ENCODE measurements around the gene FBRSL1. TPM values are rescaled to one million over a fixed set of nuclear protein-coding genes. Genes with fewer than 3 reads are reported as not detected.
A peak's percentile ranks its signal among the peaks of the same experiment; 100 is the strongest.

FBRSL1 gene
- total RNA-seq, 1 experiment from 2014 or later, result 96.1 TPM

- no peak overlapping the region for H3K4me3 ChIP-seq (ENCODE audit: low read depth, low read length)
- no peak for TF ChIP-seq CTCF (IDR thresholded peaks at IDR 0.05; ENCODE audit: insufficient read depth in 1 of 2, low read depth in 1 of 2, low read length in 1 of 2, severe bottlenecking in 1 of 2, unreplicated experiment in 1 of 2)
- no peaks in the 10 kb centered on the region for H3K9me3 ChIP-seq
- intact Hi-C loops (cut with micrococcal nuclease; ENCODE audit: unreplicated experiment), result no loop called here
- no TSS peak for BruUV-seq (replicated peaks)
- no peak for DNase-seq
- H3K4me3 Mint-ChIP-seq (ENCODE audit: unreplicated experiment), result no peak overlapping the region
- H3K27me3 ChIP-seq (replicated peaks; ENCODE audit: control insufficient read depth, insufficient read depth, low read length), result no peaks in the 10 kb centered on the region
- no peaks in the 10 kb centered on the region for H3K36me3 ChIP-seq (ENCODE audit: control insufficient read depth, insufficient read depth, low read length)
- no peak overlapping the region for H3K27ac Mint-ChIP-seq (ENCODE audit: unreplicated experiment)
- POLR2A ChIA-PET, result no interaction called here
- H3K9me3 Mint-ChIP-seq (ENCODE audit: unreplicated experiment), result no peaks in the 10 kb centered on the region
- H3K27me3 Mint-ChIP-seq (ENCODE audit: insufficient read depth, unreplicated experiment), result no peaks in the 10 kb centered on the region
- H3K4me1 Mint-ChIP-seq (ENCODE audit: low read depth, unreplicated experiment), result no peaks in the 10 kb centered on the region
- CTCF ChIA-PET, result no interaction called here
- peaks cover 26% of the 10 kb centered on the region for H3K36me3 Mint-ChIP-seq (ENCODE audit: insufficient read depth, unreplicated experiment)
- no peaks in the 10 kb centered on the region for H3K4me1 ChIP-seq
Measured at GRCh38 chr12:132557291-132558015, 67.5 kb downstream of the FBRSL1 start.

- no peak for DNase-seq
- H3K27ac Mint-ChIP-seq (ENCODE audit: unreplicated experiment), result no peak overlapping the region
- POLR2A ChIA-PET, result no interaction called here
- BruUV-seq (replicated peaks), result no TSS peak
- Histone ChIP-seq H3K27me3 (replicated peaks; ENCODE audit: control insufficient read depth, insufficient read depth, low read length) (no peaks in the 10 kb centered on the region), H3K4me1 (no peaks in the 10 kb centered on the region), H3K36me3 (ENCODE audit: control insufficient read depth, insufficient read depth, low read length) (no peaks in the 10 kb centered on the region), H3K4me3 (ENCODE audit: low read depth, low read length) (no peak overlapping the region), H3K9me3 (no peaks in the 10 kb centered on the region)
- no peaks in the 10 kb centered on the region for H3K9me3 Mint-ChIP-seq (ENCODE audit: unreplicated experiment)
- CTCF ChIA-PET, result no interaction called here
- H3K4me1 Mint-ChIP-seq (ENCODE audit: low read depth, unreplicated experiment), result peaks cover 2% of the 10 kb centered on the region
- H3K27me3 Mint-ChIP-seq (ENCODE audit: insufficient read depth, unreplicated experiment), result no peaks in the 10 kb centered on the region
- peaks cover 25% of the 10 kb centered on the region for H3K36me3 Mint-ChIP-seq (ENCODE audit: insufficient read depth, unreplicated experiment)
- intact Hi-C loops (cut with micrococcal nuclease; ENCODE audit: unreplicated experiment), result no loop called here
- H3K4me3 Mint-ChIP-seq (ENCODE audit: unreplicated experiment), result peak overlapping the region; percentile 80
- TF ChIP-seq CTCF (IDR thresholded peaks at IDR 0.05; ENCODE audit: insufficient read depth in 1 of 2, low read depth in 1 of 2, low read length in 1 of 2, severe bottlenecking in 1 of 2, unreplicated experiment in 1 of 2), result no peak
Measured at GRCh38 chr12:132558042-132558856, 68.3 kb downstream of the FBRSL1 start.

- CTCF ChIA-PET, result no interaction called here
- H3K9me3 Mint-ChIP-seq (ENCODE audit: unreplicated experiment), result no peaks in the 10 kb centered on the region
Measured at GRCh38 chr12:132558861-132559623, 69.1 kb downstream of the FBRSL1 start.

More at GRCh38 chr12:132558861-132559623, 69.1 kb downstream of the FBRSL1 start:
- H3K27me3 ChIP-seq (replicated peaks; ENCODE audit: control insufficient read depth, insufficient read depth, low read length), result no peaks in the 10 kb centered on the region
- Mint-ChIP-seq H3K27me3 (ENCODE audit: insufficient read depth, unreplicated experiment) (no peaks in the 10 kb centered on the region), H3K4me3 (ENCODE audit: unreplicated experiment) (peak overlapping the region; percentile 80), H3K36me3 (ENCODE audit: insufficient read depth, unreplicated experiment) (peaks cover 30% of the 10 kb centered on the region), H3K27ac (ENCODE audit: unreplicated experiment) (no peak overlapping the region), H3K4me1 (ENCODE audit: low read depth, unreplicated experiment) (peaks cover 6% of the 10 kb centered on the region)
- peak overlapping the region; percentile 77 for H3K4me3 ChIP-seq (ENCODE audit: low read depth, low read length)
- H3K4me1 ChIP-seq, result no peaks in the 10 kb centered on the region
- no peaks in the 10 kb centered on the region for H3K9me3 ChIP-seq
- BruUV-seq (replicated peaks), result no TSS peak
- TF ChIP-seq CTCF (IDR thresholded peaks at IDR 0.05; ENCODE audit: insufficient read depth in 1 of 2, low read depth in 1 of 2, low read length in 1 of 2, severe bottlenecking in 1 of 2, unreplicated experiment in 1 of 2), result no peak
- POLR2A ChIA-PET, result interaction anchor here (0.6 kb wide), 2 partner anchors 34 to 145 kb away, joined by 3 read pairs; no protein-coding TSS in a partner anchor
- no peak for DNase-seq
- no peaks in the 10 kb centered on the region for H3K36me3 ChIP-seq (ENCODE audit: control insufficient read depth, insufficient read depth, low read length)
- intact Hi-C loops (cut with micrococcal nuclease; ENCODE audit: unreplicated experiment), result no loop called here

Data from Caco-2 (cell line).